Ovary (tissue), 3 donors: ENCODE results near the gene SOCS3.

Experiments
- CTCF ChIP-seq, 3 donors: fragments of 450-650 bp in 2 of 3; fragments of 200-600 bp in 1 of 3; IDR thresholded peaks; one replicate each; pipeline versions ENCODE4 v1.5.1 to v1.8.0; 2016 to 2022; ENCODE audit warnings: antibody characterized with exemption in 3 of 3, mild to moderate bottlenecking in 1 of 3
- POLR2A ChIP-seq: fragments of 450-650 bp; IDR thresholded peaks from one replicate; pipeline ENCODE4 v1.6.1; 2017; ENCODE audit warnings: antibody characterized with exemption, mild to moderate bottlenecking, moderate library complexity
- donor health status: DM: no; HTN: no; CAD: no.

GRCh38 chr17:78356101-78356713 lies 3.7 kb downstream of the SOCS3 start:
- no peak for TF ChIP-seq CTCF (IDR thresholded peaks at IDR 0.05)
- no peak for TF ChIP-seq POLR2A
